Mesothelial cell of epicardium (in vitro differentiated cells): ENCODE results near the gene CCDC201. TPM values are rescaled to one million over a fixed set of nuclear protein-coding genes. Genes with fewer than 3 reads are reported as not detected.

Experiments
- DNase-seq, 2 experiments: peaks; one replicate each; pipeline ENCODE4 v3.0.0; 2021; ENCODE audit warnings: low spot score in 2 of 2; ENCODE audit not compliant: unreplicated experiment in 2 of 2
- H3K27ac Mint-ChIP-seq: 2 replicates; pipeline ENCODE4 v1.8.0; 2021; ENCODE audit warnings: mixed read lengths
- H3K27me3 Mint-ChIP-seq: 2 replicates; pipeline ENCODE4 v1.8.0; 2021; ENCODE audit warnings: low read depth, mixed read lengths
- H3K36me3 Mint-ChIP-seq: 2 replicates; pipeline ENCODE4 v1.8.0; 2021; ENCODE audit warnings: mixed read lengths
- H3K4me1 Mint-ChIP-seq: 2 replicates; pipeline ENCODE4 v1.8.0; 2021; ENCODE audit warnings: mixed read lengths
- H3K4me3 Mint-ChIP-seq: 2 replicates; pipeline ENCODE4 v1.8.0; 2021; ENCODE audit warnings: mild to moderate bottlenecking, moderate library complexity, mixed read lengths
- H3K9me3 Mint-ChIP-seq: 2 replicates; pipeline ENCODE4 v1.8.0; 2021; ENCODE audit warnings: mixed read lengths
- CTCF ChIP-seq: fragments of 200-600 bp; sonication (generic); IDR thresholded peaks from one replicate; pipeline ENCODE4 v1.5.0; 2021; ENCODE audit warnings: antibody characterized with exemption; ENCODE audit not compliant: unreplicated experiment
- total RNA-seq: library from RNA; stranded (reverse); gene quantifications from 3 replicates; pipeline ENCODE4 v1.2.1, GENCODE V29; 2021

Gene CCDC201
- total RNA-seq, 1 donor from 2014 or later: not detected

GRCh38 chr7:45882465-45882810, 9.6 kb upstream of the CCDC201 start:
- peaks cover 19% of the 10 kb centered on the region for H3K9me3 Mint-ChIP-seq
- H3K27me3 Mint-ChIP-seq: peaks cover 35% of the 10 kb centered on the region
- no peaks in the 10 kb centered on the region for H3K36me3 Mint-ChIP-seq
- no peak overlapping the region for H3K27ac Mint-ChIP-seq
- no peaks in the 10 kb centered on the region for H3K4me1 Mint-ChIP-seq
- no peak overlapping the region for H3K4me3 Mint-ChIP-seq
- no peak for DNase-seq
- TF ChIP-seq CTCF: no peak

DNA sequence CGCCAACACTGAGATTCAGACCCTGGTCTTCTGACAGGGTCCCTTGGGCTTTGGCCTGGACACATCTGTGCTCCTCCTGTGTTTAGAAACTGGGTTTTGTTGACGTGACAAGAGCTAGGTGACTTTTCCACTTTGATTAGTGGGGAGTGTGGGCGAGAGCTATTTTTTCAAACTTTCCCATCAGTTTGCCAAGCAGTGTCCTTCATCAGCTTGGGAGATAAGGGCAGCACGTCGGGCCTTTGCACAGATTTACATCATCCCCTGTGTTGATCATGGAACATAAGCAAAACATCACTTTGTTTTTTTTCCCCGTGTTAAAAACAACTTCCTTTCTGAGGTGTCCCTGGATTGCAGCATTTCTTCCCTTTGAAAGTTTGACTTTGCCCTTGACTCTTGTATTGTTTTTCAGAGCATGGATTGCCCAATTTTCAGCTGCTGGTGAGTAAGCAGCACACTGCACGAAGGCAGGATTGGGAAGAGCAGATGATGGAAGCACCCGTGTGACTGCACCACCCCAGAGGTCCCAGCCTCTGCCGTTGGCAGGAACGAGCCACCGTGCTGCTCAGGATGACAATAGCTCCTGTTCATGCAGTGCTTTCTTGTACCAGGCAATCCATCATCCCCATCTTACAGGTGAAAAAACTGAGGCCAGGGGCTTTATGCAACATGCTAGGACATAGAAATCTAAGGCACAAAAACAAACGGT, 9.0 kb upstream of the CCDC201 start:
- H3K9me3 Mint-ChIP-seq: peaks cover 19% of the 10 kb centered on the region
- H3K27me3 Mint-ChIP-seq: peaks cover 30% of the 10 kb centered on the region
- no peak for DNase-seq
- no peaks in the 10 kb centered on the region for H3K4me1 Mint-ChIP-seq
- no peak overlapping the region for H3K27ac Mint-ChIP-seq
- H3K4me3 Mint-ChIP-seq: no peak overlapping the region
- no peaks in the 10 kb centered on the region for H3K36me3 Mint-ChIP-seq
- TF ChIP-seq CTCF: no peak

DNA sequence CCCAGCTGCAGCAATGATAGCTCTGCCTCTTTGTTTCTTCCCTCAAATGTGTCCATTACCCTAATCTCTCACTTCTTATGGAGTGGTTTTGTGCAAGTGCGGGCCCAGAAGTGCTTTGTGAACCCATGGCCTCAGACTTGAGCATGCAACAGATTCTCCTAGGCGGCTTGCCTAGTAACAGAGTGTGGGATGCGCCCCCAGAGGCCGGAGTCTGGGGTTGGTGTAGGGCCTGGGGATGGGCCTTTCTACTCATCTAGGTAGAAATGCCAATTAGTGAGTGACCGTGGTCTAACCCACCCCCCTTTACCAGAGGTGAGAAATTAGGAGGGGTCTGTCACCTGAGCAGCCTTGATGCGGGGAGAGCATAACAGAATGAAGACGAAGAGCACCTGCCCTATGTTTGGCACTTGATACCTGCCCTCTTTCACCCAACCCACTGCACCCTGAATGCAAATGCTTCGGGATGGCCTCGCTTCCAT, 8.4 kb upstream of the CCDC201 start:
- H3K27ac Mint-ChIP-seq: no peak overlapping the region
- no peak overlapping the region for H3K4me3 Mint-ChIP-seq
- no peaks in the 10 kb centered on the region for H3K36me3 Mint-ChIP-seq
- H3K27me3 Mint-ChIP-seq: peaks cover 24% of the 10 kb centered on the region
- H3K9me3 Mint-ChIP-seq: peaks cover 19% of the 10 kb centered on the region
- DNase-seq: no peak
- no peak for TF ChIP-seq CTCF
- H3K4me1 Mint-ChIP-seq: no peaks in the 10 kb centered on the region

DNA sequence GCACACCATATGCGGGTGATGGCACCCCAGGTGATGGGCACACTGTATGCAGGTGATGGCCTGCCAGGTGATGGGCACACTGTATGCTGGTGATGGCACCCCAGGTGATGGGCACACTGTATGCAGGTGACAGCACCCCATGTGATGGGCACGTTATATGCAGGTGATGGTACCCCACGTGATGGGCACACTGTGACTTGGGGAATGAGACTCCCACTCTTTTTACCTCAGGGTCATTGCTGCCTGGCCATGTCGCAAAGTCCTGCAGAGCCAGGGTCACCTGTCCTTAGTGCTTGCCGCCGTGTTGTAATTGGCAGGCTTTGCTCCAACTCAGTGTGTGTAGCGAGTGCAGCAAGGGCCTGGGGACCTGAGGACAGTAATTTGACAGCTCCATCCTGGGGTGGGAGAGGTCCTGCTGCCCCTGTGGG, 7.6 kb upstream of the CCDC201 start:
- no peak for TF ChIP-seq CTCF
- H3K9me3 Mint-ChIP-seq: peaks cover 19% of the 10 kb centered on the region
- DNase-seq: no peak

GRCh38 chr7:45878457-45879144, 5.7 kb upstream of the CCDC201 start:
- H3K4me3 Mint-ChIP-seq: no peak overlapping the region
- no peaks in the 10 kb centered on the region for H3K4me1 Mint-ChIP-seq
- peaks cover 6% of the 10 kb centered on the region for H3K27me3 Mint-ChIP-seq
- no peak for DNase-seq
- H3K36me3 Mint-ChIP-seq: no peaks in the 10 kb centered on the region
- TF ChIP-seq CTCF: no peak
- no peak overlapping the region for H3K27ac Mint-ChIP-seq
- peaks cover 19% of the 10 kb centered on the region for H3K9me3 Mint-ChIP-seq

More for the DNA sequence above, 7.6 kb upstream of the CCDC201 start:
- H3K4me1 Mint-ChIP-seq: no peaks in the 10 kb centered on the region
- peaks cover 18% of the 10 kb centered on the region for H3K27me3 Mint-ChIP-seq
- no peak overlapping the region for H3K4me3 Mint-ChIP-seq
- no peak overlapping the region for H3K27ac Mint-ChIP-seq
- H3K36me3 Mint-ChIP-seq: no peaks in the 10 kb centered on the region
